Mesendoderm (in vitro differentiated cells): ENCODE measurements around the gene ENTHD1.

Experiments
- DNase-seq: peaks from one replicate; pipeline ENCODE4 v3.0.0; 2013
- H2AK5ac ChIP-seq: 2 replicates; pipeline ENCODE4 v1.6.1; 2013; ENCODE audit warnings: low read length, inconsistent platforms
- H2BK120ac ChIP-seq: 2 replicates; pipeline ENCODE4 v1.6.1; 2013; ENCODE audit warnings: low read depth, mild to moderate bottlenecking, low read length, moderate library complexity, mixed read lengths
- H2BK15ac ChIP-seq: replicated peaks from 2 replicates; pipeline ENCODE4 v1.6.1; 2013; ENCODE audit warnings: low read depth, mild to moderate bottlenecking, moderate library complexity
- H2BK5ac ChIP-seq: 2 replicates; pipeline ENCODE4 v1.6.1; 2013; ENCODE audit warnings: low read length, inconsistent platforms
- H3K18ac ChIP-seq: 2 replicates; pipeline ENCODE4 v1.6.1; 2013; ENCODE audit warnings: mild to moderate bottlenecking, low read length, mixed read lengths
- H3K23ac ChIP-seq: one replicate; pipeline ENCODE4 v1.6.1; 2013; ENCODE audit warnings: low read length
- H3K27ac ChIP-seq: 2 replicates; pipeline ENCODE4 v1.5.1; 2013; ENCODE audit warnings: low read depth, mild to moderate bottlenecking, inconsistent platforms, low read length, moderate library complexity
- H3K27me3 ChIP-seq: 2 replicates; pipeline ENCODE4 v1.6.1; 2013; ENCODE audit warnings: low read length, control low read depth, mild to moderate bottlenecking, inconsistent platforms; ENCODE audit not compliant: insufficient read depth, poor library complexity
- H3K36me3 ChIP-seq: 2 replicates; pipeline ENCODE4 v1.6.1; 2013; ENCODE audit warnings: low read length, inconsistent platforms; ENCODE audit not compliant: control insufficient read depth, insufficient read depth
- H3K4ac ChIP-seq: one replicate; pipeline ENCODE4 v1.6.1; 2013; ENCODE audit warnings: low read depth, mild to moderate bottlenecking, low read length, moderate library complexity
- H3K4me1 ChIP-seq: 2 replicates; pipeline ENCODE4 v1.6.1; 2013; ENCODE audit warnings: low read depth, low read length, inconsistent platforms; ENCODE audit not compliant: control insufficient read depth
- H3K4me2 ChIP-seq: 2 replicates; pipeline ENCODE4 v1.6.1; 2013; ENCODE audit warnings: low read length
- H3K4me3 ChIP-seq: 2 replicates; pipeline ENCODE4 v1.5.1; 2013; ENCODE audit warnings: mild to moderate bottlenecking, low read length
- H3K56ac ChIP-seq: one replicate; pipeline ENCODE4 v1.6.1; 2013; ENCODE audit warnings: low read length
- H3K79me1 ChIP-seq: 2 replicates; pipeline ENCODE4 v1.6.1; 2013; ENCODE audit warnings: low read length, inconsistent platforms
- H3K79me2 ChIP-seq: 2 replicates; pipeline ENCODE4 v1.6.1; 2013; ENCODE audit warnings: mild to moderate bottlenecking, low read length; ENCODE audit not compliant: control insufficient read depth, insufficient read depth
- H3K9ac ChIP-seq: 2 replicates; pipeline ENCODE4 v1.6.1; 2013; ENCODE audit warnings: low read length, inconsistent platforms
- H4K5ac ChIP-seq: one replicate; pipeline ENCODE4 v1.6.1; 2013; ENCODE audit warnings: low read length
- H4K8ac ChIP-seq: one replicate; pipeline ENCODE4 v1.6.1; 2013; ENCODE audit warnings: low read depth, mild to moderate bottlenecking, control low read depth, low read length, moderate library complexity
- WGBS: extraction: QIAGEN DNeasy Blood & Tissue Kit; methylation state at CpG from one replicate; pipeline ENCODE4 v1.1.7; 2013; ENCODE audit warnings: low lambda C conversion rate, missing lambda C conversion rate; ENCODE audit not compliant: insufficient coverage; ENCODE audit errors: extremely low coverage; 5-methylcytosine and 5-hydroxymethylcytosine counted together

The ENTHD1 gene

DNA sequence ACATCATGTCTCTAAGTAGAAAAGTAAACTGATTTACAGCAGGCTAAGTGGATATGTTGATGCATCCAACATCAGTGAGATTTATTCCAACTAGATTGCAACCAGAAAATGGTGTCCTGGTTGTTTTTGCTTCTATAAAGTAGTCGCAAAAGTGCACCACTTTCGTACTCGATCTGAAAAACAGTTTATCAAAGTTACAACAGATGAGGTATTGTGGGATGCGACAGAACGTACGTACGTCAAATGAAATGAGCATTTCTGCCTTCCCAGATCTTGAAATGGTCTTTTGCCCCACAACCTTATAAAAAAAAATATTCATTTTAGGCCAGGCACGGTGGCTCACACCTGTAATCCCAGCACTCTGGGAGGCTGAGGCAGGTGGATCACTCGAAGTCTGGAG, 21.0 kb upstream of the ENTHD1 start:
- Histone ChIP-seq H4K8ac (no peak overlapping the region), H3K27ac (no peak overlapping the region), H3K36me3 (no peaks in the 10 kb centered on the region), H3K9ac (no peak overlapping the region), H2BK5ac (no peak overlapping the region), H3K4ac (no peak overlapping the region), H3K79me1 (no peaks in the 10 kb centered on the region), H3K56ac (no peak overlapping the region), H3K27me3 (no peaks in the 10 kb centered on the region), H4K5ac (no peak overlapping the region), H3K79me2 (no peaks in the 10 kb centered on the region), H3K4me2 (no peak overlapping the region), H3K18ac (no peak overlapping the region), H3K23ac (no peak overlapping the region), H2BK15ac (no peak overlapping the region), H3K4me1 (no peaks in the 10 kb centered on the region), H2AK5ac (no peak overlapping the region), H3K4me3 (no peak overlapping the region), H2BK120ac (no peak overlapping the region)
- no peak for DNase-seq
- no CpG with 5 or more reads among the region's 9 CpGs for WGBS

DNA sequence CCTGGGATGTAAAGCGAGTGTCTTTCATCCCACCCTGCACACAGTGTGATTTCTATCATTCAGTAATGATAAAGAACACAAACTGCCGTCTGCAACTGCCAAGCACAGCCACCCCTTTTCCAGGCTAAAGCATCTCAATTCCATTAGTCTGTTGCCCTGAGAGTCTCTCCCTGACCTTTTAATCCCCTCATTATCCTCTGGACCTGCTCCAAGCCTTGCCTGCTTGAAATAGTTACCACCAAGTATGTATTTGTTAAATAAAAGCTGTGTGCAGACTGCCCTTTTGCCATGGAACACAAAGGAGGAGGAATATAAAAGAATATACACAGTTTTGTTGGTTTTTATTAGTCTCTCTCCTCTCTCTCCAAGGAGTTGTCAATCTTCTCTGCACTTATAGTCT, 20.3 kb upstream of the ENTHD1 start:
- no CpG with 5 or more reads among the region's 2 CpGs for WGBS
- Histone ChIP-seq H2BK5ac (no peak overlapping the region), H4K5ac (no peak overlapping the region), H3K27ac (no peak overlapping the region), H2BK15ac (no peak overlapping the region), H3K4ac (no peak overlapping the region), H3K56ac (no peak overlapping the region), H2BK120ac (no peak overlapping the region), H2AK5ac (no peak overlapping the region), H3K79me2 (no peaks in the 10 kb centered on the region), H4K8ac (no peak overlapping the region), H3K27me3 (no peaks in the 10 kb centered on the region), H3K4me3 (no peak overlapping the region), H3K18ac (no peak overlapping the region), H3K36me3 (no peaks in the 10 kb centered on the region), H3K9ac (no peak overlapping the region), H3K4me2 (no peak overlapping the region), H3K23ac (no peak overlapping the region), H3K4me1 (no peaks in the 10 kb centered on the region), H3K79me1 (no peaks in the 10 kb centered on the region)
- no peak for DNase-seq

DNA sequence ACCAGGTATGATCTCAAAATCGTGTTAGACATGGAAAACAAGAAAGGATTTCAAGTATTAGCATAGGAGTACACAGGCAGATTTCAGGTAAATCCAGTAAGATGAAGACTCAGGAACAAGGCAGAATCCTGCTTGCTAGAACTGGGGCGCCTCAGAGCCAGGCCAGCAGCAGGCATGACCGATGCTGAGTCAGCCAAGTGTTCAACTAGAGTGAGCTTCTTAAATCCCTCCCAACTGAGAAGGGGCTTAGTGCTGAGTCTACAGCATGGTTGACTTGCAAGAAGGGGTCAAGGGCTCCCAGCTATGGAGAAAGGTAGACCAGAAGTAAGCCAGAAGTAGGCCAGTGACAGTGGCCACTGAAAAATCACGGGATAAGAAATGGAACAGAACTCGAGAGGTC, 19.8 kb upstream of the ENTHD1 start:
- H3K4me3 ChIP-seq = no peak overlapping the region
- no peak overlapping the region for H3K18ac ChIP-seq
- no peaks in the 10 kb centered on the region for H3K79me1 ChIP-seq
- WGBS = no CpG with 5 or more reads among the region's 5 CpGs
- no peaks in the 10 kb centered on the region for H3K36me3 ChIP-seq
- H2BK120ac ChIP-seq = no peak overlapping the region
- no peak overlapping the region for H3K9ac ChIP-seq
- no peak overlapping the region for H3K4ac ChIP-seq
- H2BK5ac ChIP-seq = no peak overlapping the region
- no peaks in the 10 kb centered on the region for H3K27me3 ChIP-seq
- DNase-seq = no peak
- H4K8ac ChIP-seq = no peak overlapping the region
- H3K27ac ChIP-seq = no peak overlapping the region
- H4K5ac ChIP-seq = no peak overlapping the region
- no peak overlapping the region for H2AK5ac ChIP-seq
- no peak overlapping the region for H2BK15ac ChIP-seq
- no peak overlapping the region for H3K4me2 ChIP-seq
- H3K56ac ChIP-seq = no peak overlapping the region
- no peak overlapping the region for H3K23ac ChIP-seq
- H3K79me2 ChIP-seq = no peaks in the 10 kb centered on the region
- H3K4me1 ChIP-seq = no peaks in the 10 kb centered on the region

DNA sequence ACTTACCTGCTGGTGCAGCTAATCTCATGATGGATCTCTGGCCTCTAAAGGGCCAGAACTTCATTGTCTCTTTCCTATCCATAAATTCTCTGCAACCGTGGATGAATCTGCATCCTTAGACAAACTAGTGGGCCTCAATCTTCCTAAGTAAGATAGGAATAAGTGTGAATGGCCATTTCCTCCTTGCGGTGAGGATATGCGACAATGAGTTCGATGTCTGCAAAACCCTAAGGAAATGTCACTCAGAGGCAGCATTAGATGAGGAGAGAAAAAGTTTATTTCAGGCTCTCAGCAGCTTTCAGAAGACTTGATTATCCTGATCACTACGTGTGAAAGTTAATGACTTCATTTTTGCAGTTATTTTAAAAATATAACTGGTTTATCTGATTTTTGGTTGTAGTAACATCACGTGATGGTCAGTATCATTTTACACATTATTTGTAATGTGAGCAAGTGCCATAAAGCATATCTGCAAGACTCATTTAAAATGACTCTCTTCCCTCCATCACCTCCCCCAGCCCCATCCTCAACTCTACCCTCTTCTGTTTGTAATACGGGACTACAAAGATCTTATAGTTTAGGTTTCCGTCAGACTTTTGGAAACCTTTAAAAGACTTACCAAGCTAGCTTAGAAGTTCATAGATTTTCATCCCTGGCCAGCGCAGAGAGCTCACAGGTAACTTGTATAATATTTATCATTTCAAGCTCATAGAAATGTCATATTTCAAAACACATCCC, 17.5 kb upstream of the ENTHD1 start:
- H3K4me1 ChIP-seq = no peaks in the 10 kb centered on the region
- H3K79me2 ChIP-seq = no peaks in the 10 kb centered on the region
- no peak overlapping the region for H3K4me2 ChIP-seq
- DNase-seq = no peak
- no peak overlapping the region for H3K9ac ChIP-seq
- H4K8ac ChIP-seq = no peak overlapping the region
- H2AK5ac ChIP-seq = no peak overlapping the region
- no peak overlapping the region for H2BK120ac ChIP-seq
- no peak overlapping the region for H2BK15ac ChIP-seq
- no peak overlapping the region for H3K18ac ChIP-seq
- no CpG with 5 or more reads among the region's 9 CpGs for WGBS
- H3K79me1 ChIP-seq = no peaks in the 10 kb centered on the region
- no peak overlapping the region for H3K4me3 ChIP-seq
- no peaks in the 10 kb centered on the region for H3K27me3 ChIP-seq
- no peak overlapping the region for H3K27ac ChIP-seq
- H3K23ac ChIP-seq = no peak overlapping the region
- H2BK5ac ChIP-seq = no peak overlapping the region
- no peak overlapping the region for H4K5ac ChIP-seq
- no peak overlapping the region for H3K4ac ChIP-seq
- no peaks in the 10 kb centered on the region for H3K36me3 ChIP-seq
- H3K56ac ChIP-seq = no peak overlapping the region

DNA sequence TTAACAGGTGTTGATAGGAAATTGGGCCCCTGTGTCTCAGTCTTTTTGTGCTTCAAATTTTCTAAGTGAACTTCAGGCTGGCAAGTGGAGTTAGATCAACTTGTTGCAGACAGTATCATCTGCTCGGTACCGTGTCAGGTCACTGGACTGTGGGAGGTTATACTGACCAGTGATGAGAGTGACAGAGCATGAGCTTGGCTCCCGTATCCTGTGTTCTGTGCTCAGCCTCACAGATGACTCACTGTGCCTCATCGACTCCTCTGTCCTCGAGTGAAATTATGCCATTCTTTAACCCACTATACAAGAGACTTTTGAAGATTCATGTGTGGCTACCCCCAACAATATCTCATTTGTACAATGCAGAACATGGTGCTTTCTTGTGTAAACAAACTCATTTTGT, 15.2 kb upstream of the ENTHD1 start:
- Histone ChIP-seq H3K4me2 (no peak overlapping the region), H2AK5ac (no peak overlapping the region), H2BK120ac (no peak overlapping the region), H3K9ac (no peak overlapping the region), H3K27me3 (no peaks in the 10 kb centered on the region), H3K4ac (no peak overlapping the region), H3K18ac (no peak overlapping the region), H3K23ac (no peak overlapping the region), H2BK15ac (no peak overlapping the region), H3K36me3 (no peaks in the 10 kb centered on the region), H4K5ac (no peak overlapping the region), H3K4me3 (no peak overlapping the region), H3K79me1 (no peaks in the 10 kb centered on the region), H3K56ac (no peak overlapping the region), H3K27ac (no peak overlapping the region), H3K79me2 (no peaks in the 10 kb centered on the region), H2BK5ac (no peak overlapping the region), H4K8ac (no peak overlapping the region), H3K4me1 (no peaks in the 10 kb centered on the region)
- WGBS = no CpG with 5 or more reads among the region's 5 CpGs
- DNase-seq = no peak

DNA sequence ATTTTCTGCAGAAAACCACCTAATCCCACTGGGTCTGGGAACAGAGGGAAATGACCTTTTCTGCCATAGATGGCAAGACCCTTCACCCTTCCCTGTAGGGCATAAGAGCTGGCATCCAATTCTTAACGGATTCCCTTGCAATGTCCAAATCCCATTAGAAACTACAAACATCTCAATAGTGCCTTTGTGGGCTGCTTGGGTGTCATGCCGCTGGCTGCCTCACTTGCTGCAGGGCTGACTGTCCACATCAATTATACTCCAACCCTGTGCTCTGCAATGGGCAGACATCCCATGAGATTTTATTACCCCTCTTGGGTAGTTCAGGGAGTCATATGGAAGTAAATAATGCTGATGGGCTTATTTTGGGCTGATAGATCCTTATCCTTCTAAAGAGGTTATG, 14.6 kb upstream of the ENTHD1 start:
- no peaks in the 10 kb centered on the region for H3K4me1 ChIP-seq
- no peak overlapping the region for H3K4ac ChIP-seq
- H3K18ac ChIP-seq = no peak overlapping the region
- no peak overlapping the region for H3K23ac ChIP-seq
- H3K27me3 ChIP-seq = no peaks in the 10 kb centered on the region
- H3K4me2 ChIP-seq = no peak overlapping the region
- H3K56ac ChIP-seq = no peak overlapping the region
- H2AK5ac ChIP-seq = no peak overlapping the region
- no peak overlapping the region for H3K27ac ChIP-seq
- no peaks in the 10 kb centered on the region for H3K79me2 ChIP-seq
- no peak overlapping the region for H3K9ac ChIP-seq
- WGBS = no CpG with 5 or more reads among the region's 2 CpGs
- H3K79me1 ChIP-seq = no peaks in the 10 kb centered on the region
- no peak overlapping the region for H3K4me3 ChIP-seq
- no peak overlapping the region for H4K8ac ChIP-seq
- no peak overlapping the region for H2BK15ac ChIP-seq
- H2BK5ac ChIP-seq = no peak overlapping the region
- no peak for DNase-seq
- no peak overlapping the region for H4K5ac ChIP-seq
- no peaks in the 10 kb centered on the region for H3K36me3 ChIP-seq
- no peak overlapping the region for H2BK120ac ChIP-seq
